Nephron (organoid): Measurements from ENCODE around the gene DIAPH3.

Source experiments
- H3K27ac Mint-ChIP-seq, 3 experiments: 2 replicates each; pipeline ENCODE4 v1.8.0; 2020; ENCODE audit warnings: mixed read lengths in 3 of 3, mild to moderate bottlenecking in 2 of 3, moderate library complexity in 1 of 3
- H3K27me3 Mint-ChIP-seq: 2 replicates; pipeline ENCODE4 v1.8.0; 2021; ENCODE audit warnings: low read depth, mild to moderate bottlenecking, moderate library complexity, mixed read lengths
- H3K36me3 Mint-ChIP-seq: 2 replicates; pipeline ENCODE4 v1.8.0; 2020; ENCODE audit warnings: low read depth, mixed read lengths
- H3K4me1 Mint-ChIP-seq: 2 replicates; pipeline ENCODE4 v1.8.0; 2020; ENCODE audit warnings: mixed read lengths
- H3K4me3 Mint-ChIP-seq, 3 experiments: 2 replicates each; pipeline ENCODE4 v1.8.0; 2020; ENCODE audit warnings: mild to moderate bottlenecking in 3 of 3, mixed read lengths in 3 of 3, moderate library complexity in 2 of 3
- H3K9me3 Mint-ChIP-seq: 2 replicates; pipeline ENCODE4 v1.8.0; 2020; ENCODE audit warnings: mixed read lengths
- CTCF ChIP-seq, 3 experiments: fragments of 200-600 bp; sonication (generic); IDR thresholded peaks; one replicate each; pipeline ENCODE4 v1.5.0; 2021; ENCODE audit warnings: antibody characterized with exemption in 3 of 3; ENCODE audit not compliant: unreplicated experiment in 3 of 3

DIAPH3 gene

GRCh38 chr13:59963383-59963782 is 200.3 kb downstream of the DIAPH3 start:
- no peaks in the 10 kb centered on the region for H3K27me3 Mint-ChIP-seq
- no peaks in the 10 kb centered on the region for H3K9me3 Mint-ChIP-seq
- H3K27ac Mint-ChIP-seq, result no peak overlapping the region
- TF ChIP-seq CTCF (IDR thresholded peaks at IDR 0.05; ENCODE audit: unreplicated experiment in 3 of 3), result no peak
- H3K4me1 Mint-ChIP-seq, result no peaks in the 10 kb centered on the region
- no peak overlapping the region for H3K4me3 Mint-ChIP-seq
- peaks cover 12% of the 10 kb centered on the region for H3K36me3 Mint-ChIP-seq

DNA sequence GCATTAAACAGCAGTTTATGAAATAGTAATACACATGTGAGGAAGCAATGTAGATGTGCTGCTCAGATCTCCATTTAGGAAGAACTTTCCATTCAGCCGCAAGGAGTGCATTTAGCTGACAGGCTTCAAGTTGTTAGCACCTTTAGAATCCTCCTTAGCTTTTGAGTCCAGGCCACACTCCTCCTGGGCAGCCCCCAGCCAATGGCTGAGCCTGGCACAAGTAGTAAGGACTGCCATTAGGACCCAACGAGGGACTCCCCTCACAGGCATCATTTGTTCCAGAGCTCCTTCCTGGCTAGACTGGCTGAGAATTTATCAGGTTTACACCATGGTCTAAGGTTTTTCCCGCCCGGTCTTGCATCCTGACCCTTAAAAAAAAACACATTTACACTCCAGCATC is 201.4 kb downstream of the DIAPH3 start:
- Mint-ChIP-seq H3K36me3 (peaks cover 8% of the 10 kb centered on the region), H3K4me1 (no peaks in the 10 kb centered on the region), H3K4me3 (no peak overlapping the region), H3K27ac (no peak overlapping the region), H3K9me3 (no peaks in the 10 kb centered on the region), H3K27me3 (no peaks in the 10 kb centered on the region)
- no peak for TF ChIP-seq CTCF (IDR thresholded peaks at IDR 0.05; ENCODE audit: unreplicated experiment in 3 of 3)

GRCh38 chr13:59960683-59961082 is 203.0 kb downstream of the DIAPH3 start:
- H3K4me3 Mint-ChIP-seq, result no peak overlapping the region
- no peak for TF ChIP-seq CTCF (IDR thresholded peaks at IDR 0.05; ENCODE audit: unreplicated experiment in 3 of 3)
- peaks cover 23% of the 10 kb centered on the region for H3K36me3 Mint-ChIP-seq

GRCh38 chr13:59957438-59957837 is 206.3 kb downstream of the DIAPH3 start:
- Mint-ChIP-seq H3K36me3 (peaks cover 37% of the 10 kb centered on the region), H3K27ac (no peak overlapping the region), H3K27me3 (no peaks in the 10 kb centered on the region), H3K4me3 (no peak overlapping the region), H3K4me1 (no peaks in the 10 kb centered on the region), H3K9me3 (peaks cover 11% of the 10 kb centered on the region)
- no peak for TF ChIP-seq CTCF (IDR thresholded peaks at IDR 0.05; ENCODE audit: unreplicated experiment in 3 of 3)

More at GRCh38 chr13:59960683-59961082, 203.0 kb downstream of the DIAPH3 start:
- Mint-ChIP-seq H3K27ac (no peak overlapping the region), H3K9me3 (peaks cover 3% of the 10 kb centered on the region), H3K27me3 (no peaks in the 10 kb centered on the region), H3K4me1 (no peaks in the 10 kb centered on the region)

- Mint-ChIP-seq H3K4me3 (no peak overlapping the region), H3K4me1 (no peaks in the 10 kb centered on the region), H3K27ac (no peak overlapping the region), H3K27me3 (no peaks in the 10 kb centered on the region), H3K9me3 (peaks cover 11% of the 10 kb centered on the region), H3K36me3 (peaks cover 34% of the 10 kb centered on the region)
- TF ChIP-seq CTCF (IDR thresholded peaks at IDR 0.05; ENCODE audit: unreplicated experiment in 3 of 3), result no peak
Observed at GRCh38 chr13:59954601-59955000, 209.1 kb downstream of the DIAPH3 start.

DNA sequence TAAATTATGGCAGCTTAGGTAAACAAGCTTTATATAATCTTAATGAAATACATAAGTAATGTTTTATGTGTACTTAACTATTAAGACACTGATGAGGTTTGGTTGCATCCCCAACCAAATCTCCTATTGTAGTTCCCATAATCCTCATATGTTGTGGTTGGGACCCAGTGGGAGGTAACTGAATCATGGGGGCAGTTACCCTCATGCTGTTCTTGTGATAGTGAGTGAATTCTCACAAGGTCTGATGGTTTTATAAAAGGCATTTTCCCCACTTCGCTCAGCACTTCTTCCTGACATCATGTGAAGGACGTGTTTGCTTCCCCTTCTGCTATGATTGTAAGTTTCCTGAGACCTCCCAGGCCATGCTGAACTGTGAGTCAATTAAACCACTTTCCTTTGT is 212.7 kb downstream of the DIAPH3 start:
- Mint-ChIP-seq H3K36me3 (peaks cover 17% of the 10 kb centered on the region), H3K9me3 (peaks cover 11% of the 10 kb centered on the region), H3K27ac (no peak overlapping the region), H3K4me3 (no peak overlapping the region), H3K4me1 (no peaks in the 10 kb centered on the region), H3K27me3 (no peaks in the 10 kb centered on the region)
- TF ChIP-seq CTCF (IDR thresholded peaks at IDR 0.05; ENCODE audit: unreplicated experiment in 3 of 3), result no peak
